ENCODE measurements around the gene STH. TPM values are rescaled to one million over a fixed set of nuclear protein-coding genes. Genes with fewer than 3 reads are reported as not detected.

Gene STH
- total and polyA plus RNA-seq, 2 experiments from 2014 or later = 0.55 TPM; not detected in 1

- TF ChIP-seq ZNF462 (CRISPR knock-in tag; IDR thresholded peaks at IDR 0.05) (no peak), POLR2AphosphoS5 (IDR thresholded peaks at IDR 0.05; ENCODE audit: low read depth) (no peak), CREB1 (CRISPR knock-in tag; IDR thresholded peaks at IDR 0.05; ENCODE audit: low read depth) (no peak), JUNB (IDR thresholded peaks at IDR 0.05; ENCODE audit: unreplicated experiment) (no peak), EZH2phosphoT487 (IDR thresholded peaks at IDR 0.05; ENCODE audit: unreplicated experiment) (no peak), EZH2 (IDR thresholded peaks at IDR 0.05; ENCODE audit: low read depth, unreplicated experiment) (no peak), CTCF (conservative IDR thresholded peaks at IDR 0.05; ENCODE audit: low read depth in 2 of 2) (no peak)
Measured at GRCh38 chr17:45981306-45981705, 17.7 kb upstream of the STH start (continued).

Measured in GM23338 (cell line).